NCI-H82 treated with DMSO at 0.1 percent for 48 hours (cell line): Measurements from ENCODE around the gene CHFR.
"Not testable (repeated sequence)": the region's sequence is repeated elsewhere in the genome, so short reads cannot be mapped to it uniquely, and the experiment has no call there.

Experiments
- DNase-seq: peaks from one replicate; lab custom pipeline; 2025; ENCODE audit not compliant: unreplicated experiment; lab: John Stamatoyannopoulos, UW

CHFR gene

GRCh38 chr12:132874175-132874574 lies 13.2 kb downstream of the CHFR start:
- no peak for DNase-seq

DNA sequence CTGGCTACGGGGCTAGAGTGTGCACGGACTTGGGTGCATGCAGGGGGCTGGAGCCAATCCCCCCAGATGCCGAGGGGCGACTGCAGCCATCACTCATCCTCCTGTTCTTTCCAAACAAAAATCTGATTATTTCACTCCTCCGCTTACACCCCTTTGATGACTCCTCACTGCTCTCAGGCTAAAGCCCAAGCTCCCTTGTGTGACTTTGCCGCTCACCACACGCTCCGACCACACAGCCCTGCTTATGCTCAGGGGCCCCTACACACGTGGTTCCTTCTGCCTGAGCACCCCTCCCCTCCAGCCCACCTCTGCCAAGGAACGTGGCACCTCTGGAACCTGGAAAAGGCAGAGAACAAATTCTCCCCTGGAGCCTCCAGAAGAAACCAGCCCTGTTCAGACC lies 13.7 kb downstream of the CHFR start:
- no peak for DNase-seq

- no peak for DNase-seq
Observed at GRCh38 chr12:132872975-132873421, 14.4 kb downstream of the CHFR start.

- no peak for DNase-seq
Observed at GRCh38 chr12:132872073-132872855, 15.1 kb downstream of the CHFR start.

DNA sequence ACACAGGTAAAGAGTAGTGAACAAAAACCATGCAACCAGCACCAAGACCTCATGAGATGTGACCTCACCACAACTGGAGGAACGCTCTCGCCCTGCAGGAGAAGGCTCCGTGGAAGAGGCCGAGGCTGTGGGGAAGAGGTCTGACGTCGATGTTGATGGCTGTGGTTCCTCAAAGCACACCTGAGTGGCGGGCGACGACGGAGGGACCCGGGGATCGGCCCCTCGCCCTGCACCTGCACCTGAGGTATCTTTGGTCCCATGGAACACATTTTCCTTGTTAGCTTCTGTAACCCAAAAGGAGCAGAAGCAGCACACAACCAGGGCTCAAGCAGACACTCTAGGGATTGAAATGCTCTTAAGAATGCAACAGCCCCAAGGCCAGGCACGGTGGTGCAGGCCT lies 17.9 kb downstream of the CHFR start:
- DNase-seq, result no peak

- no peak for DNase-seq
Observed at GRCh38 chr12:132866251-132866828, 21.1 kb downstream of the CHFR start.

DNA sequence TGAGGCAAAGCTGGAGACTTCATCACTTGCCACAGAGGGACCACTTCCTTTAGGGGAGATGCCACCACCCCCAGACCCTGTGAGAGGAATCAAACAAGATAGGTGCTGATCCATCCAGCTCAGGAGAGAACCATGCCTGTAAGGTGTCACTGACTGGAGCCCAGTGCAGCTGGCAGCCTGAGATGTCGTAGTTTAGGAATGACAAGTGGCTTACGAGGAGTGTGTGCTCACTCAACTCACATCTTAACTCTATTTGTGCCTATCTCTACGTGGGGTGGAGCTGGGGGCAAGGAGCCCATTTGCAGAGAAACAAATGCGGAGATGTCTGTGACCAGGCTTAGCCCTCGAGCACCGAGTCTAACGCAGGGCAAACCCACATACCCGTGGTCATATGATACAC lies 25.8 kb downstream of the CHFR start:
- no peak for DNase-seq

DNA sequence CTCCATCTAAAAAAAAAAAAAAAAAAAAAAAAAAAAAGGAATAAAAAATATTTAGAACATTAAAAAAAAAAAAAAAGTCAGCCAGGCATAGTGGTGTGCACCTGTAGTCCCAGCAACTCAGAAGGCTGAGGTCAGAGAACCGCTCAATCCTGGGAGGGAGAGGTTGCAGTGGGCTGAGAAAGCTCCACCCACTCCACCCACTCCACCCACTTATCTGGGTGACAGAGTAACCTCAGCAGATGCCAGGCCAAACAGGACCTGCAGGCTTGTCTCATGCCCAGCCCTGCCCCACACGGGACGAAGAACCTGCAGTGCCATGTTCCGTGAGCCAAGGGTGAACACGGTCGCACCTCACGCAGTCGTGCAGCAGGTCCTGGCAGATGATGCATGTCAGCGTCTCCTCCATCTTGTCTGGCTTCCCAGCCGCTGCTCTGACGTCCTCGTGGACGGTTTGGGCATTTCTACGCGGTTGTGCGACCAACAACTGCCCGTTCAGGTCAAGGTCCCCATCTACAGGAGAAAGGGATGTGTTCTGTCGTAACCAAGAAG lies 28.6 kb downstream of the CHFR start:
- DNase-seq, result no peak

DNA sequence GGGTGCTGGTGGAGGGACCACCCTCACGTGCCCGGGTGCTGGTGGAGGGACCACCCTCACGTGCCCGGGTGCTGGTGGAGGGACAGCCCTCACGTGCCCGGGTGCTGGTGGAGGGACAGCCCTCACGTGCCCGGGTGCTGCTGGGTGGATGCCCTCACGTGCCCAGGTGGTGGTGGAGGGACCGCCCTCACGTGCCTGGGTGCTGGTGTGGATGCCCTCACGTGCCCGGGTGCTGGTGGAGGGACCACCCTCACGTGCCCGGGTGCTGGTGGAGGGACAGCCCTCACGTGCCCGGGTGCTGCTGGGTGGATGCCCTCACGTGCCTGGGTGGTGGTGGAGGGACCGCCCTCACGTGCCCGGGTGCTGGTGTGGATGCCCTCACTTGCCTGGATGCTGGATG lies 30.4 kb downstream of the CHFR start:
- not testable (repeated sequence) for DNase-seq

DNA sequence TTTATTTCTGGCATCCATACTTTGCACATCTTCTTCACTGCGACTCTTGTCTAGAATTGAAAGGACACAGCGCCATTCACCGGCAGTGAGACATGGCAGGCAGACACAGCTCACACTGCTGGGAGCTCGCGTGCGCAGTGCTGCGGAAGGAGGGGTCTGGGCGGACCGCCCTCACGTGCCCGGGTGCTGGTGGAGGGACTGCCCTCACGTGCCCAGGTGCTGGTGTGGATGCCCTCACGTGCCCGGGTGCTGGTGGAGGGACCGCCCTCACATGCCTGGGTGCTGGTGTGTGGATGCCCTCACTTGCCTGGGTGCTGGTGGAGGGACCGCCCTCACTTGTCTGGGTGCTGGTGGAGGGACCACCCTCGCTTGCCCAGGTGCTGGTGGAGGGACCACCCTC lies 30.8 kb downstream of the CHFR start:
- DNase-seq, result no peak

- DNase-seq, result not testable (repeated sequence)
Observed at GRCh38 chr12:132855211-132855610, 32.2 kb downstream of the CHFR start.

DNA sequence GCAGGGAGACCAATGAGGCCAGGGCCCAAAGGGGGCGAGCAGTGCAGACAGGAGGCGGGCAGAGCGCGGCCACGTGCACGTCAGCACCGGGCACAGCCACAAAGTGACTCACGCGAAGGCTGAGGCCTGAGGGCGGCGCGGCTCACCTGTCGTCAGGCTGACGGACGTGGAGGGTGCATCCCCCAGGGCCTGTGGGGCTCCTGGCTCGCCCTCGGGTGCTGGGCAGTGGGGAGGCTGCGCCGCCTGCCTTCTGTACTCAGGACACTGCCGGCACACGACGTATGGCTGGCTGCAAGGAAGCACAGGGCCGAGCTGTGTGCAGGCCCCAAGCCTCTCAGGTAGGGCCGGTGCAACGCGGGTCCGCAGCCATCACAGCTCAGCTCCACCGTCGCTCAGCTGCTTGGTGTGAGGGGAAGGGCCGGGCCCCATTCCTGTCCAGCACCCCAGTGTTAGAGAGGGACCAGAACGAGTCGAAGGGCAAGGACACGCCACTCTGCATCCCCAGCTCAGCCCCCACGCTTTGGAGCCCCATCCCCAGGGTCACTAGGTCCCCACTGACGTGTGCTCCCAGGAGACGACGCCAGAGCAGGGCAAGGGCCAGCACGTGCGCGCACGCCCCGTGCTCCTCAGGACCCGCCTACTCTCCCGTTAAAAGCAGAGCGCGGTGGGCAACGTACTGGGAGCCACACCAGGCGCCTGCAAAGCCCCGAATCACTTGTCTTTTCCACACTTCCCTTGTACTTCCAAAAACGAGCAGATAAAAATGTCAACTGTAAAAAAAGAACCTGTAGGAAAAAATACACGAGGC lies 33.9 kb downstream of the CHFR start:
- DNase-seq, result no peak

DNA sequence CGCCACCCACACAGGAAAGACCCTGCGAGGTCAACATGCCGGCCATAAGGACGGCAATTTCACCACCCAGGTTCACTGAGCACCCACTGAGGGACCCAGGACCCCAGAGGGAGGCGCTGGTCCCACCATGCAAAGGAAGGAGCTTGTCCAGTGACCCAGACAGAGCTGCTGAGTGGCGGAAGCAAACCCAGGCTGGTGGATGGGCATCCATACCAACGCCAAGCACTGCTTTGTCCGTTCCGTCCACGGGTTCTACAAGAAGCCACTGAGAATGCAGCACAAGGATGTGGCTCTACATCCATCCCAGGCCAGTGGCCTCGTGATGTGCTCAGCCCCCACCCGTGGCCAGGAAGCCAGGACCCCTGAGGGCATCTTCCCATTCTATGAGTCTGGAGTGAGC lies 34.9 kb downstream of the CHFR start:
- DNase-seq, result no peak

- DNase-seq, result no peak
Observed at GRCh38 chr12:132851465-132851864, 35.9 kb downstream of the CHFR start.

GRCh38 chr12:132850291-132850690 lies 37.1 kb downstream of the CHFR start:
- no peak for DNase-seq

DNA sequence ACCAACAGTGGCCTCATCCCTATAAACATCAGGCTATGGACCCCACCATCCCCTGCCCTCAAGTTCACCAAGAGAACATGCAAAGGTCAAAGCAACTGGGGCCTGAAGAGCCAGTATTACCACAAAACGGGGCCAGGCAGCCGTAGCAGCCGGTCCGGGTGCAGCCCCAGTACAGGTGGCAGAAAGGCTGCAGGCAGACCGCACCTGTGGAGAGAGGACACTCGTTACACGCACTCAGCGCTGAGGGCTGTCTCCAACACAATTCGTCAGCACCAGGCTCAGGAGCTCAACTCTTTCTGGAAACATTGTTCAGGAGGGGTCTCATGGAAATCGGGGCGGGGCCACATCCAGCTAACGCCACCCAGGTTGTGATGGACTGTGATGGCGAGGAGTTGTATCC lies 38.9 kb downstream of the CHFR start:
- DNase-seq, result no peak

- no peak for DNase-seq
Observed at GRCh38 chr12:132847363-132848356, 39.7 kb downstream of the CHFR start.

DNA sequence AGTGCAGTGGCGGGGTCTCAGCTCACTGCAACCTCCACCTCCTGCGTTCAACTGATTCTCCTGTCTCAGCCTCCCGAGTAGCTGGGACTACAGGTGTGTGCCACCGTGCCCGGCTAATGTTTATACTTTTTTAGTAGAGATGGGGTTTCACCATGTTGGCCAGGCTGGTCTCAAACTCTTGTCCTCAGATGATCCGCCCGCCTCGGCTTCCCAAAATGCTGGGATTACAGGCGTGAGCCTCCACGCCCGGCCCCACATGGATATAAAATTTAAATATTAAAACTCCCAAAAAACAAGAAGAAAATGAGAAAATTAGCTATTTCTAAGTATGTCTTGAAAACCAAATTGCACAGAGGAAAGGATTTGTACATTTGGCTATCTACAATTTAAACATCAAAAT lies 42.7 kb downstream of the CHFR start:
- DNase-seq, result not testable (repeated sequence)

- no peak for DNase-seq
Observed at GRCh38 chr12:132842449-132843045, 44.9 kb downstream of the CHFR start.

GRCh38 chr12:132841151-132841550 lies 46.3 kb downstream of the CHFR start:
- no peak for DNase-seq
